ENCODE data around the gene EIF5. TPM values are rescaled to one million over a fixed set of nuclear protein-coding genes. Genes with fewer than 3 reads are reported as not detected.

EIF5 gene
- polyA plus RNA-seq, 1 donor: 197 TPM

GRCh38 chr14:103337794-103338193, 3.8 kb downstream of the EIF5 start:
- 80% methylated on average over 1 of the region's 3 CpGs for WGBS (ENCODE audit: insufficient coverage, low lambda C conversion rate)
- Histone ChIP-seq H3K9me3 (ENCODE audit: control insufficient read depth, low read depth, low read length) (no peaks in the 10 kb centered on the region), H3K36me3 (ENCODE audit: control insufficient read depth, insufficient read depth, low read length) (peaks cover 74% of the 10 kb centered on the region), H3K4me3 (ENCODE audit: low read length) (no peak overlapping the region), H3K27me3 (ENCODE audit: control insufficient read depth, insufficient read depth, low read length) (no peaks in the 10 kb centered on the region), H3K27ac (ENCODE audit: low read length) (no peak overlapping the region), H3K4me1 (ENCODE audit: control insufficient read depth, insufficient read depth, low read length) (peaks cover 11% of the 10 kb centered on the region)
- DNase-seq: no peak

GRCh38 chr14:103339561-103339960, 5.5 kb downstream of the EIF5 start:
- no peaks in the 10 kb centered on the region for H3K9me3 ChIP-seq (ENCODE audit: control insufficient read depth, low read depth, low read length)
- no peak for DNase-seq
- no peak overlapping the region for H3K4me3 ChIP-seq (ENCODE audit: low read length)
- H3K36me3 ChIP-seq (ENCODE audit: control insufficient read depth, insufficient read depth, low read length): peaks cover 90% of the 10 kb centered on the region
- H3K27ac ChIP-seq (ENCODE audit: low read length): no peak overlapping the region
- H3K4me1 ChIP-seq (ENCODE audit: control insufficient read depth, insufficient read depth, low read length): peaks cover 11% of the 10 kb centered on the region
- no peaks in the 10 kb centered on the region for H3K27me3 ChIP-seq (ENCODE audit: control insufficient read depth, insufficient read depth, low read length)
- WGBS (ENCODE audit: insufficient coverage, low lambda C conversion rate): no CpG with 5 or more reads among the region's 6 CpGs

- no peak for DNase-seq
- no peak overlapping the region for H3K4me3 ChIP-seq (ENCODE audit: low read length)
- no peaks in the 10 kb centered on the region for H3K9me3 ChIP-seq (ENCODE audit: control insufficient read depth, low read depth, low read length)
- 100% methylated on average over 2 of the region's 6 CpGs for WGBS (ENCODE audit: insufficient coverage, low lambda C conversion rate)
- peaks cover 11% of the 10 kb centered on the region for H3K4me1 ChIP-seq (ENCODE audit: control insufficient read depth, insufficient read depth, low read length)
- no peaks in the 10 kb centered on the region for H3K27me3 ChIP-seq (ENCODE audit: control insufficient read depth, insufficient read depth, low read length)
- H3K27ac ChIP-seq (ENCODE audit: low read length): no peak overlapping the region
- H3K36me3 ChIP-seq (ENCODE audit: control insufficient read depth, insufficient read depth, low read length): peaks cover 88% of the 10 kb centered on the region
Measured at GRCh38 chr14:103340480-103341212, 6.6 kb downstream of the EIF5 start.

- no peak for DNase-seq
- peaks cover 80% of the 10 kb centered on the region for H3K36me3 ChIP-seq (ENCODE audit: control insufficient read depth, insufficient read depth, low read length)
- no peak overlapping the region for H3K4me3 ChIP-seq (ENCODE audit: low read length)
- no peak overlapping the region for H3K27ac ChIP-seq (ENCODE audit: low read length)
- peaks cover 5% of the 10 kb centered on the region for H3K4me1 ChIP-seq (ENCODE audit: control insufficient read depth, insufficient read depth, low read length)
- WGBS (ENCODE audit: insufficient coverage, low lambda C conversion rate): 100% methylated on average over 1 of the region's 5 CpGs
- no peaks in the 10 kb centered on the region for H3K9me3 ChIP-seq (ENCODE audit: control insufficient read depth, low read depth, low read length)
- H3K27me3 ChIP-seq (ENCODE audit: control insufficient read depth, insufficient read depth, low read length): no peaks in the 10 kb centered on the region
Measured at GRCh38 chr14:103341250-103342129, 7.5 kb downstream of the EIF5 start.

GRCh38 chr14:103343164-103343879, 9.3 kb downstream of the EIF5 start:
- DNase-seq: no peak
- Histone ChIP-seq H3K4me3 (ENCODE audit: low read length) (no peak overlapping the region), H3K27ac (ENCODE audit: low read length) (no peak overlapping the region), H3K36me3 (ENCODE audit: control insufficient read depth, insufficient read depth, low read length) (peaks cover 61% of the 10 kb centered on the region), H3K4me1 (ENCODE audit: control insufficient read depth, insufficient read depth, low read length) (no peaks in the 10 kb centered on the region), H3K9me3 (ENCODE audit: control insufficient read depth, low read depth, low read length) (no peaks in the 10 kb centered on the region), H3K27me3 (ENCODE audit: control insufficient read depth, insufficient read depth, low read length) (no peaks in the 10 kb centered on the region)
- WGBS (ENCODE audit: insufficient coverage, low lambda C conversion rate): no CpG with 5 or more reads among the region's 4 CpGs

GRCh38 chr14:103343905-103344797, 10.1 kb downstream of the EIF5 start:
- Histone ChIP-seq H3K27ac (ENCODE audit: low read length) (no peak overlapping the region), H3K27me3 (ENCODE audit: control insufficient read depth, insufficient read depth, low read length) (no peaks in the 10 kb centered on the region), H3K4me1 (ENCODE audit: control insufficient read depth, insufficient read depth, low read length) (no peaks in the 10 kb centered on the region), H3K4me3 (ENCODE audit: low read length) (no peak overlapping the region), H3K9me3 (ENCODE audit: control insufficient read depth, low read depth, low read length) (no peaks in the 10 kb centered on the region), H3K36me3 (ENCODE audit: control insufficient read depth, insufficient read depth, low read length) (peaks cover 53% of the 10 kb centered on the region)
- DNase-seq: no peak
- 100% methylated on average over 3 of the region's 5 CpGs for WGBS (ENCODE audit: insufficient coverage, low lambda C conversion rate)

GRCh38 chr14:103346286-103346685, 12.2 kb downstream of the EIF5 start:
- DNase-seq: no peak
- Histone ChIP-seq H3K27ac (ENCODE audit: low read length) (no peak overlapping the region), H3K36me3 (ENCODE audit: control insufficient read depth, insufficient read depth, low read length) (peaks cover 32% of the 10 kb centered on the region), H3K27me3 (ENCODE audit: control insufficient read depth, insufficient read depth, low read length) (no peaks in the 10 kb centered on the region), H3K4me3 (ENCODE audit: low read length) (no peak overlapping the region), H3K9me3 (ENCODE audit: control insufficient read depth, low read depth, low read length) (no peaks in the 10 kb centered on the region), H3K4me1 (ENCODE audit: control insufficient read depth, insufficient read depth, low read length) (no peaks in the 10 kb centered on the region)
- WGBS (ENCODE audit: insufficient coverage, low lambda C conversion rate): no CpG with 5 or more reads among the region's 3 CpGs

- WGBS (ENCODE audit: insufficient coverage, low lambda C conversion rate): 100% methylated on average over 1 of the region's 12 CpGs
- Histone ChIP-seq H3K36me3 (ENCODE audit: control insufficient read depth, insufficient read depth, low read length) (peaks cover 22% of the 10 kb centered on the region), H3K27me3 (ENCODE audit: control insufficient read depth, insufficient read depth, low read length) (no peaks in the 10 kb centered on the region), H3K9me3 (ENCODE audit: control insufficient read depth, low read depth, low read length) (no peaks in the 10 kb centered on the region), H3K27ac (ENCODE audit: low read length) (no peak overlapping the region), H3K4me1 (ENCODE audit: control insufficient read depth, insufficient read depth, low read length) (no peaks in the 10 kb centered on the region), H3K4me3 (ENCODE audit: low read length) (no peak overlapping the region)
- no peak for DNase-seq
Measured at GRCh38 chr14:103347091-103347815, 13.2 kb downstream of the EIF5 start.

- Histone ChIP-seq H3K36me3 (ENCODE audit: control insufficient read depth, insufficient read depth, low read length) (peaks cover 14% of the 10 kb centered on the region), H3K27ac (ENCODE audit: low read length) (no peak overlapping the region), H3K4me1 (ENCODE audit: control insufficient read depth, insufficient read depth, low read length) (no peaks in the 10 kb centered on the region), H3K9me3 (ENCODE audit: control insufficient read depth, low read depth, low read length) (no peaks in the 10 kb centered on the region), H3K4me3 (ENCODE audit: low read length) (no peak overlapping the region), H3K27me3 (ENCODE audit: control insufficient read depth, insufficient read depth, low read length) (no peaks in the 10 kb centered on the region)
- 75% methylated on average over 2 of the region's 5 CpGs for WGBS (ENCODE audit: insufficient coverage, low lambda C conversion rate)
- no peak for DNase-seq
Measured at GRCh38 chr14:103348154-103348553, 14.1 kb downstream of the EIF5 start.
